ENCODE measurements around the gene TTLL8.

TTLL8 gene

GRCh38 chr22:50072167-50072555 lies 14.1 kb upstream of the TTLL8 start:
- TF ChIP-seq TARDBP (IDR thresholded peaks at IDR 0.05), result no peak
- TF ChIP-seq ELF4 (IDR thresholded peaks at IDR 0.05), result no peak
- no peak for TF ChIP-seq NFRKB (IDR thresholded peaks at IDR 0.05)
- TF ChIP-seq BHLHE40 (IDR thresholded peaks at IDR 0.05; ENCODE audit: borderline replicate concordance), result no peak
- TF ChIP-seq LEF1 (IDR thresholded peaks at IDR 0.05; ENCODE audit: borderline replicate concordance), result no peak
- no peak for TF ChIP-seq SUZ12 (IDR thresholded peaks at IDR 0.05)
- TF ChIP-seq FOXM1 (IDR thresholded peaks at IDR 0.05; ENCODE audit: borderline replicate concordance), result no peak
- TF ChIP-seq FOXK2 (IDR thresholded peaks at IDR 0.05), result no peak
- TF ChIP-seq ZNF384 (IDR thresholded peaks at IDR 0.05), result no peak
- TF ChIP-seq FOXA1 (IDR thresholded peaks at IDR 0.05), result no peak
- TF ChIP-seq L3MBTL2 (conservative IDR thresholded peaks at IDR 0.05), result no peak
- TF ChIP-seq CTBP1 (IDR thresholded peaks at IDR 0.05; ENCODE audit: borderline replicate concordance), result no peak
- no peak for TF ChIP-seq SP1 (IDR thresholded peaks at IDR 0.05)
- no peak for TF ChIP-seq PKNOX1 (IDR thresholded peaks at IDR 0.05)
- TF ChIP-seq HDGF (IDR thresholded peaks at IDR 0.05; ENCODE audit: borderline replicate concordance), result no peak
- no peak for TF ChIP-seq ARNT (IDR thresholded peaks at IDR 0.05)

GRCh38 chr22:50071432-50072166 lies 13.5 kb upstream of the TTLL8 start:
- TF ChIP-seq BHLHE40 (IDR thresholded peaks at IDR 0.05; ENCODE audit: borderline replicate concordance) (no peak), ARNT (IDR thresholded peaks at IDR 0.05) (no peak), ZNF384 (IDR thresholded peaks at IDR 0.05) (no peak), ELF4 (IDR thresholded peaks at IDR 0.05) (no peak), FOXA1 (IDR thresholded peaks at IDR 0.05) (no peak), PKNOX1 (IDR thresholded peaks at IDR 0.05) (no peak), SUZ12 (IDR thresholded peaks at IDR 0.05) (no peak)
- CTCF ChIA-PET, result no interaction called here
- DNase-seq (ENCODE audit: extremely low spot score), result no peak
- POLR2A ChIA-PET, result no interaction called here

More at GRCh38 chr22:50072167-50072555, 14.1 kb upstream of the TTLL8 start:
- CTCF ChIA-PET, result no interaction called here
- no peak for DNase-seq (ENCODE audit: extremely low spot score)
- POLR2A ChIA-PET, result no interaction called here

- DNase-seq (ENCODE audit: extremely low spot score), result no peak
- ChIA-PET POLR2A (no interaction called here), CTCF (no interaction called here)
Measured at GRCh38 chr22:50070366-50070765, 12.3 kb upstream of the TTLL8 start.

GRCh38 chr22:50068096-50068495 lies 10.0 kb upstream of the TTLL8 start:
- DNase-seq (ENCODE audit: extremely low spot score), result no peak
- TF ChIP-seq SUZ12 (IDR thresholded peaks at IDR 0.05) (no peak), HDGF (IDR thresholded peaks at IDR 0.05; ENCODE audit: borderline replicate concordance) (no peak)
- CTCF ChIA-PET, result interaction anchor here (1.0 kb wide), 1 partner anchor 38 kb away, joined by 3 read pairs; no protein-coding TSS in a partner anchor
- POLR2A ChIA-PET, result interaction anchor here (1.0 kb wide), 1 partner anchor 9 kb away, joined by 3 read pairs; no protein-coding TSS in a partner anchor

More at GRCh38 chr22:50070366-50070765, 12.3 kb upstream of the TTLL8 start:
- TF ChIP-seq HDGF (IDR thresholded peaks at IDR 0.05; ENCODE audit: borderline replicate concordance) (no peak), L3MBTL2 (conservative IDR thresholded peaks at IDR 0.05) (no peak), SUZ12 (IDR thresholded peaks at IDR 0.05) (no peak), ELF4 (IDR thresholded peaks at IDR 0.05) (no peak), FOXK2 (IDR thresholded peaks at IDR 0.05) (no peak), BHLHE40 (IDR thresholded peaks at IDR 0.05; ENCODE audit: borderline replicate concordance) (no peak), ZNF384 (IDR thresholded peaks at IDR 0.05) (no peak), ARNT (IDR thresholded peaks at IDR 0.05) (no peak), FOXA1 (IDR thresholded peaks at IDR 0.05) (no peak), SP1 (IDR thresholded peaks at IDR 0.05) (no peak), NFRKB (IDR thresholded peaks at IDR 0.05) (no peak), LEF1 (IDR thresholded peaks at IDR 0.05; ENCODE audit: borderline replicate concordance) (no peak), FOXM1 (IDR thresholded peaks at IDR 0.05; ENCODE audit: borderline replicate concordance) (no peak), PKNOX1 (IDR thresholded peaks at IDR 0.05) (no peak), TARDBP (IDR thresholded peaks at IDR 0.05) (no peak)

GRCh38 chr22:50067244-50067643 lies 9.1 kb upstream of the TTLL8 start:
- POLR2A ChIA-PET, result interaction anchor here (1.0 kb wide), 1 partner anchor 8 kb away, joined by 3 read pairs; no protein-coding TSS in a partner anchor
- TF ChIP-seq SUZ12 (IDR thresholded peaks at IDR 0.05) (no peak), LEF1 (IDR thresholded peaks at IDR 0.05; ENCODE audit: borderline replicate concordance) (no peak), FOXA1 (IDR thresholded peaks at IDR 0.05) (no peak), TARDBP (IDR thresholded peaks at IDR 0.05) (no peak), CTBP1 (IDR thresholded peaks at IDR 0.05; ENCODE audit: borderline replicate concordance) (no peak), SP1 (IDR thresholded peaks at IDR 0.05) (no peak), NFRKB (IDR thresholded peaks at IDR 0.05) (no peak), FOXK2 (IDR thresholded peaks at IDR 0.05) (no peak), ELF4 (IDR thresholded peaks at IDR 0.05) (no peak), HDGF (IDR thresholded peaks at IDR 0.05; ENCODE audit: borderline replicate concordance) (no peak), PKNOX1 (IDR thresholded peaks at IDR 0.05) (no peak), BHLHE40 (IDR thresholded peaks at IDR 0.05; ENCODE audit: borderline replicate concordance) (no peak), FOXM1 (IDR thresholded peaks at IDR 0.05; ENCODE audit: borderline replicate concordance) (no peak), L3MBTL2 (conservative IDR thresholded peaks at IDR 0.05) (no peak)
- CTCF ChIA-PET, result interaction anchor here (0.6 to 1.0 kb wide), 2 partner anchors 37 to 87 kb away, joined by 3 read pairs; no protein-coding TSS in a partner anchor
- no peak for DNase-seq (ENCODE audit: extremely low spot score)
